Ovary (tissue), 9 donors: ENCODE results near the gene BRIP1. TPM values are rescaled to one million over a fixed set of nuclear protein-coding genes. Genes with fewer than 3 reads are reported as not detected.
"Not testable (repeated sequence)": the region's sequence is repeated elsewhere in the genome, so short reads cannot be mapped to it uniquely, and the experiment has no call there.

Source experiments
- DNase-seq, 5 donors: peaks; one replicate each; pipeline ENCODE4 v3.0.0-alpha.2; 2019 to 2020
- H3K27ac ChIP-seq, 2 donors: fragments of 200-600 bp; one replicate each; pipeline versions ENCODE4 v1.5.1 to v1.8.0; 2019 to 2022
- H3K27me3 ChIP-seq: fragments of 200-600 bp; one replicate; pipeline ENCODE4 v1.8.0; 2022
- H3K36me3 ChIP-seq: fragments of 200-600 bp; sonication (generic); one replicate; pipeline ENCODE4 v1.5.1; 2019
- H3K4me1 ChIP-seq: one replicate; pipeline ENCODE4 v1.8.1; 2013; ENCODE audit warnings: mild to moderate bottlenecking, moderate library complexity; ENCODE audit not compliant: insufficient read depth
- H3K4me3 ChIP-seq: fragments of 200-600 bp; sonication (generic); one replicate; pipeline ENCODE4 v1.5.1; 2017
- H3K9me3 ChIP-seq, 2 donors: fragments of 200-600 bp in 1 of 2; sonication (generic) in 1 of 2; one replicate each; pipeline versions ENCODE4 v1.5.1 to v1.8.1; 2013 to 2019; ENCODE audit warnings: mild to moderate bottlenecking in 1 of 2, moderate library complexity in 1 of 2
- CTCF ChIP-seq, 3 donors: fragments of 450-650 bp in 2 of 3; fragments of 200-600 bp in 1 of 3; IDR thresholded peaks; one replicate each; pipeline versions ENCODE4 v1.5.1 to v1.8.0; 2016 to 2022; ENCODE audit warnings: antibody characterized with exemption in 3 of 3, mild to moderate bottlenecking in 1 of 3
- EP300 ChIP-seq: sonication (generic); formaldehyde crosslinking; IDR thresholded peaks from one replicate; pipeline ENCODE4 v1.6.1; 2017; ENCODE audit warnings: antibody characterized with exemption
- POLR2A ChIP-seq: fragments of 450-650 bp; IDR thresholded peaks from one replicate; pipeline ENCODE4 v1.6.1; 2017; ENCODE audit warnings: antibody characterized with exemption, mild to moderate bottlenecking, moderate library complexity
- WGBS, 3 donors: extraction: QIAGEN DNeasy Blood & Tissue Kit in 1 of 3; methylation state at CpG; one replicate each; pipeline versions ENCODE4 v1.1.5 to v1.1.7; 2013 to 2017; 5-methylcytosine and 5-hydroxymethylcytosine counted together
- intact Hi-C, 4 donors: fragments of 100-400 bp; cut with DNase I; formaldehyde crosslinking; loops; one replicate each; pipeline versions ENCODE4 v1.11.0 to v1.15.1; 2022 to 2023
- polyA plus RNA-seq, 2 donors: library from polyadenylated mRNA; stranded (reverse); fragments of 200-250 nt in 1 of 2; fragments of 350-450 nt in 1 of 2; fragmentation: Illumina TruSeq in 1 of 2; extraction: RNeasy Lipid Tissue Mini Kit (QIAGEN cat#74804) in 1 of 2; gene quantifications; one replicate each; pipeline ENCODE4 v1.2.3, GENCODE V29; 2013 to 2014
- total RNA-seq, 7 donors: library from RNA; depleted of rRNA in 2 of 7; stranded (reverse); fragments of >200 nt in 2 of 7; fragmentation: NEBNext Ultra II Directional in 3 of 7; extraction: Animal tissue kit (Norgen Biotek cat#: 25700) in 3 of 7; gene quantifications; one replicate each; pipeline versions ENCODE4 v1.1.0 to v1.2.4, GENCODE V29; 2016 to 2023
- donor health status: DM: no; HTN: no; CAD: no; lungs with moderate emphysema.
- donor health status: DM: no; HTN: no; CAD: no.
- donor health status: Bipolar disorder and iron deficiency.
- donor health status: DM: yes; HTN: yes; CAD: no.
- donor health status: DM: no; HTN: no; CAD: no.
- donor health status: DM: yes; HTN: yes; CAD: no.

Gene BRIP1
- total and polyA plus RNA-seq, 9 donors, result 0.11 to 2.3 (median 1.1) TPM

GRCh38 chr17:61903251-61903650 lies 39.9 kb upstream of the BRIP1 start:
- 97 to 99% (median 98%) methylated on average over 3 of the region's 3 CpGs for WGBS, 3 donors
- intact Hi-C loops, result no loop called here
- TF ChIP-seq CTCF (IDR thresholded peaks at IDR 0.05) (no peak), POLR2A (no peak), EP300 (no peak)
- H3K4me1 ChIP-seq, result no peaks in the 10 kb centered on the region
- no peak overlapping the region for H3K27ac ChIP-seq
- no peak overlapping the region for H3K4me3 ChIP-seq
- no peaks in the 10 kb centered on the region for H3K36me3 ChIP-seq
- no peaks in the 10 kb centered on the region for H3K9me3 ChIP-seq
- no peak for DNase-seq
- no peaks in the 10 kb centered on the region for H3K27me3 ChIP-seq

- no peak for DNase-seq
- no peak overlapping the region for H3K4me3 ChIP-seq
- no peak for TF ChIP-seq CTCF (IDR thresholded peaks at IDR 0.05)
- no peak for TF ChIP-seq EP300
- TF ChIP-seq POLR2A, result no peak
- WGBS, 3 donors, result 85 to 88% (median 87%) methylated on average over 2 of the region's 2 CpGs
- H3K9me3 ChIP-seq, result no peaks in the 10 kb centered on the region
- intact Hi-C loops, result no loop called here
- H3K27ac ChIP-seq, result no peak overlapping the region
- H3K27me3 ChIP-seq, result no peaks in the 10 kb centered on the region
- H3K4me1 ChIP-seq, result no peaks in the 10 kb centered on the region
- H3K36me3 ChIP-seq, result no peaks in the 10 kb centered on the region
Measured at GRCh38 chr17:61897548-61898180, 34.3 kb upstream of the BRIP1 start.

GRCh38 chr17:61895391-61895790 lies 32.1 kb upstream of the BRIP1 start:
- Histone ChIP-seq H3K27me3 (no peaks in the 10 kb centered on the region), H3K9me3 (no peaks in the 10 kb centered on the region), H3K4me1 (no peaks in the 10 kb centered on the region), H3K27ac (no peak overlapping the region), H3K4me3 (no peak overlapping the region), H3K36me3 (no peaks in the 10 kb centered on the region)
- DNase-seq, result no peak
- 50 to 69% (median 50%) methylated on average over 2 of the region's 2 CpGs for WGBS, 3 donors
- intact Hi-C loops, result no loop called here
- no peak for TF ChIP-seq POLR2A
- TF ChIP-seq CTCF (IDR thresholded peaks at IDR 0.05), result no peak
- TF ChIP-seq EP300, result no peak

GRCh38 chr17:61894310-61894709 lies 31.0 kb upstream of the BRIP1 start:
- DNase-seq, H3K4me1 ChIP-seq, H3K36me3 ChIP-seq, H3K9me3 ChIP-seq, H3K27ac ChIP-seq, H3K4me3 ChIP-seq, H3K27me3 ChIP-seq, intact Hi-C loops: not testable (repeated sequence)
- WGBS, 3 donors, result 74 to 86% (median 76%) methylated on average over 5 of the region's 5 CpGs

- H3K4me1 ChIP-seq, intact Hi-C loops, H3K36me3 ChIP-seq, DNase-seq, H3K27ac ChIP-seq, H3K4me3 ChIP-seq, H3K27me3 ChIP-seq, H3K9me3 ChIP-seq: not testable (repeated sequence)
- WGBS, 3 donors, result 93 to 94% (median 94%) methylated on average over 6 of the region's 6 CpGs
Measured at GRCh38 chr17:61887733-61888132, 24.4 kb upstream of the BRIP1 start.

GRCh38 chr17:61885865-61886264 lies 22.5 kb upstream of the BRIP1 start:
- H3K9me3 ChIP-seq, H3K27me3 ChIP-seq, H3K4me3 ChIP-seq, H3K36me3 ChIP-seq, DNase-seq, intact Hi-C loops, H3K4me1 ChIP-seq, H3K27ac ChIP-seq: not testable (repeated sequence)
- WGBS, 3 donors, result 98 to 99% (median 98%) methylated on average over 8 of the region's 8 CpGs
